ENCODE measurements around the gene TCERG1. TPM values are rescaled to one million over a fixed set of nuclear protein-coding genes. Genes with fewer than 3 reads are reported as not detected.

Gene TCERG1
- polyA plus RNA-seq, 1 donor from 2014 or later: 238 TPM

- Histone ChIP-seq H3K36me3 (ENCODE audit: insufficient read depth, low read length) (peaks cover 27% of the 10 kb centered on the region), H2AFZ (ENCODE audit: low read depth, low read length) (no peak overlapping the region), H3K4me2 (ENCODE audit: low read length) (no peak overlapping the region), H3K27me3 (ENCODE audit: insufficient read depth, low read depth, low read length) (no peaks in the 10 kb centered on the region), H3F3A (ENCODE audit: insufficient read depth, low read length, poor library complexity, severe bottlenecking) (no peaks in the 10 kb centered on the region), H3K27ac (ENCODE audit: low read length) (no peak overlapping the region), H3K79me2 (replicated peaks; ENCODE audit: insufficient read depth, low read length) (no peaks in the 10 kb centered on the region), H3K9me2 (ENCODE audit: insufficient read depth, low read length) (no peaks in the 10 kb centered on the region), H4K20me1 (ENCODE audit: insufficient read depth) (no peaks in the 10 kb centered on the region), H3K4me3 (ENCODE audit: low read length) (no peak overlapping the region), H3K9ac (ENCODE audit: low read length) (no peak overlapping the region), H3K9me3 (ENCODE audit: low read length) (no peaks in the 10 kb centered on the region)
- TF ChIP-seq POLR2AphosphoS5 (IDR thresholded peaks at IDR 0.05): no peak
- no peak for TF ChIP-seq EZH2 (IDR thresholded peaks at IDR 0.05; ENCODE audit: borderline replicate concordance, insufficient read depth, low read length, poor library complexity, severe bottlenecking)
- TF ChIP-seq TAF1 (IDR thresholded peaks at IDR 0.05; ENCODE audit: low read depth): no peak
- TF ChIP-seq MXI1 (conservative IDR thresholded peaks at IDR 0.05; ENCODE audit: poor library complexity, severe bottlenecking): no peak
- TF ChIP-seq RAD21 (conservative IDR thresholded peaks at IDR 0.05): no peak
- TF ChIP-seq, protein P1, sequence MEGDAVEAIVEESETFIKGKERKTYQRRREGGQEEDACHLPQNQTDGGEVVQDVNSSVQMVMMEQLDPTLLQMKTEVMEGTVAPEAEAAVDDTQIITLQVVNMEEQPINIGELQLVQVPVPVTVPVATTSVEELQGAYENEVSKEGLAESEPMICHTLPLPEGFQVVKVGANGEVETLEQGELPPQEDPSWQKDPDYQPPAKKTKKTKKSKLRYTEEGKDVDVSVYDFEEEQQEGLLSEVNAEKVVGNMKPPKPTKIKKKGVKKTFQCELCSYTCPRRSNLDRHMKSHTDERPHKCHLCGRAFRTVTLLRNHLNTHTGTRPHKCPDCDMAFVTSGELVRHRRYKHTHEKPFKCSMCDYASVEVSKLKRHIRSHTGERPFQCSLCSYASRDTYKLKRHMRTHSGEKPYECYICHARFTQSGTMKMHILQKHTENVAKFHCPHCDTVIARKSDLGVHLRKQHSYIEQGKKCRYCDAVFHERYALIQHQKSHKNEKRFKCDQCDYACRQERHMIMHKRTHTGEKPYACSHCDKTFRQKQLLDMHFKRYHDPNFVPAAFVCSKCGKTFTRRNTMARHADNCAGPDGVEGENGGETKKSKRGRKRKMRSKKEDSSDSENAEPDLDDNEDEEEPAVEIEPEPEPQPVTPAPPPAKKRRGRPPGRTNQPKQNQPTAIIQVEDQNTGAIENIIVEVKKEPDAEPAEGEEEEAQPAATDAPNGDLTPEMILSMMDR (IDR thresholded peaks at IDR 0.05; ENCODE audit: poor library complexity, severe bottlenecking): no peak
- no peak for TF ChIP-seq SMC3 (conservative IDR thresholded peaks at IDR 0.05; ENCODE audit: poor library complexity)
- TF ChIP-seq, protein P2, sequence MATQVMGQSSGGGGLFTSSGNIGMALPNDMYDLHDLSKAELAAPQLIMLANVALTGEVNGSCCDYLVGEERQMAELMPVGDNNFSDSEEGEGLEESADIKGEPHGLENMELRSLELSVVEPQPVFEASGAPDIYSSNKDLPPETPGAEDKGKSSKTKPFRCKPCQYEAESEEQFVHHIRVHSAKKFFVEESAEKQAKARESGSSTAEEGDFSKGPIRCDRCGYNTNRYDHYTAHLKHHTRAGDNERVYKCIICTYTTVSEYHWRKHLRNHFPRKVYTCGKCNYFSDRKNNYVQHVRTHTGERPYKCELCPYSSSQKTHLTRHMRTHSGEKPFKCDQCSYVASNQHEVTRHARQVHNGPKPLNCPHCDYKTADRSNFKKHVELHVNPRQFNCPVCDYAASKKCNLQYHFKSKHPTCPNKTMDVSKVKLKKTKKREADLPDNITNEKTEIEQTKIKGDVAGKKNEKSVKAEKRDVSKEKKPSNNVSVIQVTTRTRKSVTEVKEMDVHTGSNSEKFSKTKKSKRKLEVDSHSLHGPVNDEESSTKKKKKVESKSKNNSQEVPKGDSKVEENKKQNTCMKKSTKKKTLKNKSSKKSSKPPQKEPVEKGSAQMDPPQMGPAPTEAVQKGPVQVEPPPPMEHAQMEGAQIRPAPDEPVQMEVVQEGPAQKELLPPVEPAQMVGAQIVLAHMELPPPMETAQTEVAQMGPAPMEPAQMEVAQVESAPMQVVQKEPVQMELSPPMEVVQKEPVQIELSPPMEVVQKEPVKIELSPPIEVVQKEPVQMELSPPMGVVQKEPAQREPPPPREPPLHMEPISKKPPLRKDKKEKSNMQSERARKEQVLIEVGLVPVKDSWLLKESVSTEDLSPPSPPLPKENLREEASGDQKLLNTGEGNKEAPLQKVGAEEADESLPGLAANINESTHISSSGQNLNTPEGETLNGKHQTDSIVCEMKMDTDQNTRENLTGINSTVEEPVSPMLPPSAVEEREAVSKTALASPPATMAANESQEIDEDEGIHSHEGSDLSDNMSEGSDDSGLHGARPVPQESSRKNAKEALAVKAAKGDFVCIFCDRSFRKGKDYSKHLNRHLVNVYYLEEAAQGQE (IDR thresholded peaks at IDR 0.05; ENCODE audit: borderline replicate concordance): no peak
- no peak for TF ChIP-seq EP300 (conservative IDR thresholded peaks at IDR 0.05; ENCODE audit: poor library complexity, severe bottlenecking)
Measured at GRCh38 chr5:146507428-146507827, 60.3 kb downstream of the TCERG1 start.

GRCh38 chr5:146510559-146511125 is 63.5 kb downstream of the TCERG1 start:
- H3K27ac ChIP-seq (ENCODE audit: low read length): no peak overlapping the region
- TF ChIP-seq, protein P1 (IDR thresholded peaks at IDR 0.05; ENCODE audit: poor library complexity, severe bottlenecking): no peak
- TF ChIP-seq EP300 (conservative IDR thresholded peaks at IDR 0.05; ENCODE audit: poor library complexity, severe bottlenecking): no peak
- TF ChIP-seq, protein P2 (IDR thresholded peaks at IDR 0.05; ENCODE audit: borderline replicate concordance): no peak
- TF ChIP-seq SMC3 (conservative IDR thresholded peaks at IDR 0.05; ENCODE audit: poor library complexity): no peak
- TF ChIP-seq MXI1 (conservative IDR thresholded peaks at IDR 0.05; ENCODE audit: poor library complexity, severe bottlenecking): no peak
- TF ChIP-seq POLR2AphosphoS5 (IDR thresholded peaks at IDR 0.05): no peak
- no peak for TF ChIP-seq RAD21 (conservative IDR thresholded peaks at IDR 0.05)
- TF ChIP-seq EZH2 (IDR thresholded peaks at IDR 0.05; ENCODE audit: borderline replicate concordance, insufficient read depth, low read length, poor library complexity, severe bottlenecking): no peak
- TF ChIP-seq TAF1 (IDR thresholded peaks at IDR 0.05; ENCODE audit: low read depth): no peak
- H3K9ac ChIP-seq (ENCODE audit: low read length): no peak overlapping the region
- no peaks in the 10 kb centered on the region for H3K9me2 ChIP-seq (ENCODE audit: insufficient read depth, low read length)
- H3K9me3 ChIP-seq (ENCODE audit: low read length): no peaks in the 10 kb centered on the region
- H3K79me2 ChIP-seq (replicated peaks; ENCODE audit: insufficient read depth, low read length): no peaks in the 10 kb centered on the region
- no peak overlapping the region for H3K4me3 ChIP-seq (ENCODE audit: low read length)
- H4K20me1 ChIP-seq (ENCODE audit: insufficient read depth): no peaks in the 10 kb centered on the region
- peaks cover 20% of the 10 kb centered on the region for H3K36me3 ChIP-seq (ENCODE audit: insufficient read depth, low read length)
- no peaks in the 10 kb centered on the region for H3K27me3 ChIP-seq (ENCODE audit: insufficient read depth, low read depth, low read length)
- H2AFZ ChIP-seq (ENCODE audit: low read depth, low read length): no peak overlapping the region
- no peaks in the 10 kb centered on the region for H3F3A ChIP-seq (ENCODE audit: insufficient read depth, low read length, poor library complexity, severe bottlenecking)
- no peak overlapping the region for H3K4me2 ChIP-seq (ENCODE audit: low read length)

All from neural cell (in vitro differentiated cells).